Lung (tissue), 12 donors: Measurements from ENCODE around the gene TUBB3. TPM values are rescaled to one million over a fixed set of nuclear protein-coding genes. Genes with fewer than 3 reads are reported as not detected.

ENCODE experiments used
- ATAC-seq: fragments of 200-7000 bp; cut with Tn5 transposase; one replicate; pipeline ENCODE4 v1.9.1; 2020; ENCODE audit warnings: moderate number of reproducible peaks; ENCODE audit not compliant: insufficient read depth, low FRiP score
- DNase-seq, 3 donors: peaks; one replicate each; pipeline ENCODE4 v3.0.0-alpha.2; 2013 to 2017
- H3K27ac ChIP-seq, 2 donors: one replicate each; pipeline ENCODE4 v1.5.1; 2013; ENCODE audit warnings: mild to moderate bottlenecking in 2 of 2, moderate library complexity in 2 of 2, control low read depth in 1 of 2, inconsistent platforms in 1 of 2, low read depth in 1 of 2, low read length in 1 of 2
- H3K27me3 ChIP-seq, 3 donors: one replicate each; pipeline ENCODE4 v1.5.1; 2013; ENCODE audit warnings: low read length in 2 of 3; ENCODE audit not compliant: control insufficient read depth in 3 of 3, insufficient read depth in 3 of 3
- H3K36me3 ChIP-seq, 4 donors: one replicate each; pipeline ENCODE4 v1.5.1; 2013; ENCODE audit warnings: low read length in 4 of 4, mild to moderate bottlenecking in 1 of 4, moderate library complexity in 1 of 4; ENCODE audit not compliant: control insufficient read depth in 4 of 4, insufficient read depth in 4 of 4
- H3K4me1 ChIP-seq, 5 donors: one replicate each; pipeline ENCODE4 v1.5.1; 2013; ENCODE audit warnings: low read length in 5 of 5, mild to moderate bottlenecking in 2 of 5, moderate library complexity in 1 of 5; ENCODE audit not compliant: control insufficient read depth in 5 of 5, insufficient read depth in 5 of 5
- H3K4me3 ChIP-seq: one replicate; pipeline ENCODE4 v1.5.1; 2013; ENCODE audit warnings: mild to moderate bottlenecking, control low read depth, moderate library complexity
- H3K9ac ChIP-seq, 2 donors: one replicate each; pipeline ENCODE4 v1.5.1; 2013; ENCODE audit warnings: low read length in 2 of 2, control low read depth in 1 of 2; ENCODE audit not compliant: insufficient read depth in 1 of 2
- H3K9me3 ChIP-seq, 4 donors: one replicate each; pipeline ENCODE4 v1.5.1; 2013; ENCODE audit warnings: low read length in 3 of 4, mild to moderate bottlenecking in 1 of 4, moderate library complexity in 1 of 4; ENCODE audit not compliant: control insufficient read depth in 4 of 4, insufficient read depth in 3 of 4
- CTCF ChIP-seq: IDR thresholded peaks from 2 replicates; pipeline ENCODE4 v1.5.1; 2012; ENCODE audit warnings: mild to moderate bottlenecking; ENCODE audit errors: control extremely low read depth, extremely low read depth
- WGBS, 2 donors: extraction: QIAGEN DNeasy Blood & Tissue Kit; methylation state at CpG; one replicate each; pipeline ENCODE4 v1.1.7; 2013; 5-methylcytosine and 5-hydroxymethylcytosine counted together
- polyA plus RNA-seq, 2 donors: library from polyadenylated mRNA; stranded (reverse); fragments of 200-250 nt; gene quantifications; one replicate each; pipeline ENCODE4 v1.2.1, GENCODE V29; 2013
- total RNA-seq, 2 donors: library from RNA; depleted of rRNA in 1 of 2; stranded (reverse); fragments of >200 nt in 1 of 2; gene quantifications; one replicate each; pipeline ENCODE4 v1.2.1, GENCODE V29; 2014 to 2021
- donor health status: control.
- donor health status: control.
- donor health status: Bipolar disorder and iron deficiency.
- donor health status: healthy.
- donor health status: DM: yes; HTN: yes; CAD: no.

Gene TUBB3
- total and polyA plus RNA-seq, 4 donors = 1.3 to 15.6 (median 8.9) TPM

GRCh38 chr16:89890886-89891657 is 32.1 kb upstream of the TUBB3 start:
- WGBS, 2 donors = 93 to 97% methylated on average over 16 of the region's 16 CpGs
- no peak for ATAC-seq

DNA sequence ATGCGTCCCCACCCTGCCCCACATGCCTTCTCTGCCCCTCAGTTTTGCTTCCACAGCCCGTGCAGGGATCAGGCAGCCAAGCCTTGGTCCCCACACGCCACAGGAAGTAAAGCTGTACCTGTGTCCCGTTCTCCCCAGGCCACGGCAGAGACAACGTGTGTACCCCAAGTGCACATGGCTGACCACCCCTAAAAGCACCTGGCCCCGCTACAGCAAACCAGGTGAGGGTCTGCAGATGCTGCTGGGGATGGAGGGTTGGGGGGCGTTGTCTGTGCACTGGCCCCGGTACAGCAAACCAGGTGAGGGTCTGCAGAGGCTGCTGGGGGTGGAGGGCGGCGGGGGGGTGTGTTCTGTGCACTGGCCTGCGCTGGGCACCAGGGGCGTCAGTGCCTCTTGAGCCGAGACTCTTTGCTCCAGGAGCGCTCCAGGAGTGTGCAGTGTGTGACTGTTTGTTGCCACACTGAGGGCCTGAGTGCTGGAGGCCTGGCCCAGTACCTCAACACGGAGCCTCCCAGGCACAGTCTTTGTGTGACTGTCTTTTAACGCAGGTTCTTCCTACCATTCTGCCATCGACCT is 31.0 kb upstream of the TUBB3 start:
- Histone ChIP-seq H3K4me3 (no peak overlapping the region), H3K4me1 (no peaks in the 10 kb centered on the region), H3K27ac (no peak overlapping the region), H3K36me3 (peaks cover 17 to 70% (median 28%) of the 10 kb centered on the region in 4 donors), H3K27me3 (no peaks in the 10 kb centered on the region), H3K9ac (no peak overlapping the region), H3K9me3 (no peaks in the 10 kb centered on the region)
- DNase-seq (no peak), ATAC-seq (no peak)
- TF ChIP-seq CTCF = no peak
- WGBS, 2 donors = 95 to 96% methylated on average over 18 of the region's 18 CpGs

More at GRCh38 chr16:89890886-89891657, 32.1 kb upstream of the TUBB3 start:
- Histone ChIP-seq H3K9me3 (no peaks in the 10 kb centered on the region), H3K36me3 (peaks cover 20 to 68% (median 30%) of the 10 kb centered on the region in 4 donors), H3K27ac (no peak overlapping the region), H3K27me3 (no peaks in the 10 kb centered on the region), H3K4me3 (no peak overlapping the region), H3K9ac (no peak overlapping the region), H3K4me1 (no peaks in the 10 kb centered on the region)
- no peak for TF ChIP-seq CTCF
- no peak for DNase-seq

DNA sequence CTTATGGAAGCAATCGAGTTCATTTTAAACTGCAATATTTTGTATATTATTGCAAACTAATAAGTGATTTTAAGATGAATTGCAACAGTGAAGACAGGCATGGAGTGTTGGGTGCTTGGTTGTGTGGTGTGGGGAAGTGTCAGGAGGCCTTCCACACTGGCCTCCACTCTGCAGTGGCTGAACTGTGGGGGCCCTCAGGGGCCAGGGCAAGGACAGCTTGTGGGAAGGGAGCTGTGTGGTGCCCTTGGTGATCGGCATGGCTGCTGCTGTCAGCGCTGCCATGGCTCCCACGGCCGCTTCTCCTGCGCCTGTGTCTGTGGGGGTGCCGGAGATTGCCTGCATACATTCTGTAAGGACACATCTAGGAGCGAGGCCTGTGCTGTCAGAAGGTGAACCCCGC is 30.5 kb upstream of the TUBB3 start:
- 97 to 99% methylated on average over 9 of the region's 9 CpGs for WGBS, 2 donors
- no peak for TF ChIP-seq CTCF
- no peak overlapping the region for H3K4me3 ChIP-seq
- no peak overlapping the region for H3K27ac ChIP-seq
- peaks cover 15 to 68% (median 25%) of the 10 kb centered on the region in 4 donors for H3K36me3 ChIP-seq
- H3K4me1 ChIP-seq = no peaks in the 10 kb centered on the region
- no peak overlapping the region for H3K9ac ChIP-seq
- DNase-seq = no peak
- H3K27me3 ChIP-seq = no peaks in the 10 kb centered on the region
- no peaks in the 10 kb centered on the region for H3K9me3 ChIP-seq
- no peak for ATAC-seq
